Measurements from ENCODE around the gene RTL3.
"Not testable (repeated sequence)": the region's sequence is repeated elsewhere in the genome, so short reads cannot be mapped to it uniquely, and the experiment has no call there.

The RTL3 gene

GRCh38 chrX:78658845-78659744 is at the start of gene RTL3:
TSS of gene RTL3 (minus strand) at chrX:78659328. CDS start at chrX:78658420, 908 bp downstream.
- DNase-seq: no peak

DNA sequence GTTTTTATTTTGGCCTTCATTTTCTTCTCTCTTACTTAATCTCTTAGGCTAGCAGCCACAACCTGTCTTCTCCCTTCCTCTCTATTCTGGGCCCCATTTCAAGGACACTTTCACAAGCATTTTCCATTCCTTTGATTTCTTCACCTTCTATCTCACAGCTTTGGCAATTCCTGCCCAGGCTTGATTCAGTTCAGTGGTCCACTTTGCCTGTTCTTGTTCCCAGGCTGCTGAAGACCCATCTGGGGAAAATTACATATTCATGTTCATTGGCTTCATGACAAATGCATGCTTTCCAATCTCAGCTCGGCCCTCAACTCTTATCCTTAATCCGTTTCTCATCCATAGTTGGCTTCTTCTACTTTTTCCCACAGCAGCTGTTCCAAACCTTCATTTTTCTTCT is 49.7 kb upstream of the RTL3 start:
- no peak for DNase-seq

GRCh38 chrX:78708262-78708661 is 49.1 kb upstream of the RTL3 start:
- DNase-seq: no peak

DNA sequence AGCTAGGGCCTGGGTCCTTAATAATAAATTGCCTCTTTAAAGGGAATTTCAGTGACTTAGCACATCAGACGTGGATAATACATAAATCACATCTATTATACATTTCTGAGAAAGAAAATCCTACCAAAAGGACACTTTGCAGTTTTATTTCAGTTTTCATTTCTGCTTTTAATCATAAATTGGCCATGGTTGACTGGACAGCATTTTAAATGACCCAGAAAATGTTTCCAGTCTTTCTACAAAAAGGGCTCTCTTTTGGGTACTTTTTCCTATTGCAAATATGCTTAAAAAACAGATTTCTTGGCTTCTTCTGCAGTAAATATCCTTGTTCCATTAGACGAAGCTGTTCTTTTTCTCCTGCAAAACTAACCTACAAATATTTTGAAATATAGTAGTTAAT is 46.9 kb upstream of the RTL3 start:
- DNase-seq: no peak

GRCh38 chrX:78693536-78693935 is 34.4 kb upstream of the RTL3 start:
- no peak for DNase-seq

GRCh38 chrX:78693012-78693411 is 33.9 kb upstream of the RTL3 start:
- DNase-seq: no peak

GRCh38 chrX:78687586-78687985 is 28.5 kb upstream of the RTL3 start:
- DNase-seq: no peak

- DNase-seq: no peak
These were observed 14.1 kb upstream of the RTL3 start for GRCh38 chrX:78673246-78673645.

- DNase-seq: no peak
These were observed 6.2 kb upstream of the RTL3 start for GRCh38 chrX:78665342-78665741.

DNA sequence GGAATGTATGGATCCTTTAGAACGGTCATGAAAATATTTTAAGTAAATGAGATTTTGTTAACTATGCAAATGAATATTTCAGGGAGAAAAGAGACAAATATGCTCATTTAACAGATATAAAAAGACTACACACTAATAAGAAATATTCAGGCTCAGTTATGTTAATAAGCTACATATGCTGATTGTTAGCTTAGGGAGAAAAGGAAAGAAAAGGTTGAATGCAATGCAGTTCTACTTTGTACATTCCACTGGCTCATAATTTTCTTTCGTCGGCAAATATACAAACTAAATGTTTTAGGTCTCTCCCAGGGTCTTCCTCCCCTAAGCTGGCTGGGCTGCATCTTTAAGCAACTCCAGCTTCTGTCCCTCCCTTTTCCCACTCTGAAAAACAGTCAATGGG is 2.7 kb upstream of the RTL3 start:
- DNase-seq: no peak

GRCh38 chrX:78659955-78660354 is 827 bp upstream of the RTL3 start:
- no peak for DNase-seq

DNA sequence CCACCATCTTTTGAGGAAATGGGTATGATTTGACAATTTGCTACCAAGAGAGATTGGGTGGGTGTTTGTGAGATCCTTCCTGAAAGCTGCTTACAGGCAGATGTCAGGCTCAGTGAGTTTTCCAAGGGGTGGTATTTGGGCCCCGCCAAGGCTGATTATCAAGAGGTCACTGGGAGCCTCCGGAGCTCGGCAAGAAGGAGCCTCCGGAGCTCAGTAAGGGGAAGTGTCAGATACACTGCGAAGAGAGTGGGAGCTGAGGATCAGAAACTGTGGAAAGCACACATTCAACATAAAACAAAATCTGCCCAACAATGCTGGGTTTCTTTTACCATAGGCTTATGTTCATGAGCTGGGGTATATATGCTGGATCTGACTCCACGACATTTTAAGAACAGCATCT is 714 bp downstream of the RTL3 start:
- DNase-seq: no peak

DNA sequence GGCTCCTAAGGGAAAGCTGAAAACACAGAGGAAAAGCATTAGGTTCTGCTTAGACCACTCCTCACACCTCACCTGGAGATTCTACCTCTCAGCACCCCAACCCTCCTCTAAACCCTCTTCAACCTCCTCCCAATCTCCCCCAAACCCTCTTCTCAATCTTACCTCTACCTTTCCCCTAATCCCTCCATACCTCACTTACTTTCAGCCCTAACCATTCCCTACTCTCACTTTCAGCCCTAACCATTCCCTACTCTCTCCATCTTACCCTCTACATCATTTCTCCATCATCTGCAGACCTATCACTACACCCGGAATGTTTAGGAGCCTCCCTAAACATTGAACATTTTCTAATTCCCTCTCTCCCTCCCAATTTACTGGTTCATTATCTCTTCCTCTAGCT is 3.5 kb downstream of the RTL3 start:
- DNase-seq: no peak

GRCh38 chrX:78653118-78653822 is 5.9 kb downstream of the RTL3 start:
- peak; percentile 0 for DNase-seq

- no peak for DNase-seq
These were observed 8.2 kb downstream of the RTL3 start for GRCh38 chrX:78650906-78651437.

DNA sequence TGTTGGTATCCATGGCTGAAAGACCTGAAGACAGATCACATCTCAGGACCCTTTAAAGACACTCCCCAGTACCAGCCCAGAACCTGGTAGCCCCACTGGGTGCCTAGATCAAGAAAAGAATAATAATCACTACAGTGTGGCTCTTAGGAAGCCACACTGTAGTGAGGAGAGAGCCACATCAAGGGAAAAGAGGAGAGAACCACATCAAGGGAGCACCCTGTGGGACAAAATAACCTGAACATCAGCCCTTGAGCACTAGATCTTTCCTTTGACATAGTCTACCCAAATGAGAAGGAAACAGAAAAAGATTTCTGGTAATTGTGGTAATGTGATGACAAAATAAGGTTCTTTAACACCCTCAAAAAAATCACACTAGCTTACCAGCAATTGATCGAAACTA is 15.3 kb downstream of the RTL3 start:
- no peak for DNase-seq

GRCh38 chrX:78643096-78643495 is 16.0 kb downstream of the RTL3 start:
- no peak for DNase-seq

DNA sequence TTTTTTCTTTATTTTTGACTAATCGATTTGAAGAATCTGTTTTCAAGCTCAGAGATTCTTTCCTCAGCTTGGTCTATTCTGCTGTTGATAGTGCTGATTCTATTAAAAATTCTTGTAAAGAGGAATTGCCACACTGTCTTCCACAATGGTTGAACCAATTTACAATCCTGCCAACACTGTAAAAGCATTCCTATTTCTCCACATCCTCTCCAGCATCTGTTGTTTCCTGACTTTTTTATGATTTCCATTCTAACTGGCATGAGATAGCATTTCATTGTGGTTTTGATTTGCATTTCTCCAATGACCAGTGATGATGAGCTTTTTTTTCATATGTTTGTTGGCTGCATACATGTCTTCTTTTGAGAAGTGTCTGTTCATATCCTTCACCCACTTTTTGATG is 23.0 kb downstream of the RTL3 start:
- DNase-seq: not testable (repeated sequence)

GRCh38 chrX:78624962-78625909 is 33.9 kb downstream of the RTL3 start:
- DNase-seq: no peak

DNA sequence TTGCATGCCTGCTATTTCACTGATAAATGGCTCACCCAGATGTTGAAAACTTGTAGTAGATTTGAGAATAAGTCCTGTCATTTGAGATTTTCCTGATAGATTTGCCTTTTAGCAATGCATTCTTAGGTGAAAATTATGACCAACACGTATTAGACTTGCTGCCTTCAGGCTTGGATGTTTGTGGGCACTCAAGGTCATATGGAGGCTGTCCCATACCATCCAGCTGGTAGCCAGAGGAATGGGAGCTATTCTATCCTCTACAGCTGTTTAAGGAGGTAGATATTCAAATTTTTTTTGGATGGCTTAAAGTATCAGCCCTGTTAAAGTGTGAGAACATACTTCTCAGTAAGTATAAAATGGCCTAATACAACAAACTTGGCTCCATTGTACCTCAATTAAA is 34.7 kb downstream of the RTL3 start:
- no peak for DNase-seq

DNA sequence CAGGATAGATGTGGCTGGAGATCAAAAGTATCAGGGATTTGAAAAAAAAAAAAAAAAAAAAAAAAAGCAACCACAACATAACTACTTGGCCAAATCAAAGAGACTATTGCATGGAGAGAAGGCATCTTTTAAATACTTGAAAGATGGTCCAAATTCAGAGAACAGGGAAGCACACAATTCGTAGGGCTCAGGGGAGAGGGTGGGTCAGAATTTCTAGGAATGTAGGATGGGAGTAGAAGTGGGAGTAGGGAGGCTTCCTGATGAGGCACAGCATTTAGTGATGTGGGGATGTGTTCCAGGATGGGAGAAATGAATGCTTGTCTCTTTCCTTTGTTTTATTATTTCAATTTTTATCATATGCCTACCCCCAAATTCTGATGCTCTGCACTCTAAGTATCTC is 36.3 kb downstream of the RTL3 start:
- no peak for DNase-seq

GRCh38 chrX:78619834-78620233 is 39.3 kb downstream of the RTL3 start:
- DNase-seq: no peak

DNA sequence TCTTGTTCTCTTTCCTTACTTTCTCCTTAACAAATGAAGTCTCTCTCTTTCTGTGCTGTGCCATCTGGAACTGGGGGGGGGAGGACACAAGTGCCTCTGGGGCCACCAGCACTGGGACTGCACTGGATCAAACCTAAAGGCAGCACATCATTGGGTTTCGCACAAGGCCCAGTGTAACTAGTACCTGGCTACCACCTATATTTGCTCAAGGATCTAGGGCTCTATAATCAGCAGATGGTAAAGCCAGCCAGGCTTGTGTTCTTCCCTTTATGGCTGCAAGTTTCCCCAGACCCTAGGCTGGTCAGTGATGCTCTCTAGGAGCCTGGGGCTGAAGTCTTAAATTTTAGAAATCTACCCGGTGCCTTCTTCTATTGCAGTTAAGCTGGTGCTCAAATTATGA is 40.1 kb downstream of the RTL3 start:
- no peak for DNase-seq
